ENCODE measurements around the gene ZCCHC24. TPM values are rescaled to one million over a fixed set of nuclear protein-coding genes. Genes with fewer than 3 reads are reported as not detected.
"Not testable (repeated sequence)": the region's sequence is repeated elsewhere in the genome, so short reads cannot be mapped to it uniquely, and the experiment has no call there.

Gene ZCCHC24
- total RNA-seq, 2 experiments from 2014 or later = 0.52 to 0.73 TPM

GRCh38 chr10:79334573-79334972 lies 110.9 kb downstream of the ZCCHC24 start:
- peaks cover 22% of the 10 kb centered on the region for H3K4me1 Mint-ChIP-seq
- CTCF ChIA-PET = interaction anchor here (0.7 to 12.6 kb wide), 8 partner anchors 10 to 76 kb away, joined by 3 to 147 read pairs (median 4); partner anchors contain the start of gene PPIF

GRCh38 chr10:79333513-79333912 lies 111.9 kb downstream of the ZCCHC24 start:
- CTCF ChIA-PET = interaction anchor here (0.9 to 12.6 kb wide), 5 partner anchors 8 to 54 kb away, joined by 3 to 147 read pairs (median 5); partner anchors contain the start of gene PPIF
- Mint-ChIP-seq H3K36me3 (ENCODE audit: low read depth) (peaks cover 7% of the 10 kb centered on the region), H3K9me3 (peaks cover 2% of the 10 kb centered on the region), H3K4me3 (no peak overlapping the region), H3K4me1 (peaks cover 24% of the 10 kb centered on the region), H3K27me3 (no peaks in the 10 kb centered on the region), H3K27ac (no peak overlapping the region)
- no peak for DNase-seq
- POLR2A ChIA-PET = no interaction called here

More at GRCh38 chr10:79334573-79334972, 110.9 kb downstream of the ZCCHC24 start:
- H3K27ac Mint-ChIP-seq = no peak overlapping the region
- no peak overlapping the region for H3K4me3 Mint-ChIP-seq
- H3K9me3 Mint-ChIP-seq = peaks cover 2% of the 10 kb centered on the region
- peaks cover 7% of the 10 kb centered on the region for H3K36me3 Mint-ChIP-seq (ENCODE audit: low read depth)
- no peaks in the 10 kb centered on the region for H3K27me3 Mint-ChIP-seq
- POLR2A ChIA-PET = no interaction called here
- DNase-seq = no peak

- H3K4me1 Mint-ChIP-seq = peaks cover 24% of the 10 kb centered on the region
- POLR2A ChIA-PET; H3K9me3 Mint-ChIP-seq; H3K27me3 Mint-ChIP-seq; H3K27ac Mint-ChIP-seq; H3K4me3 Mint-ChIP-seq; H3K36me3 Mint-ChIP-seq (ENCODE audit: low read depth); DNase-seq: not testable (repeated sequence)
- CTCF ChIA-PET = interaction anchor here (0.9 to 12.6 kb wide), 4 partner anchors 10 to 53 kb away, joined by 3 to 147 read pairs (median 19); partner anchors contain the start of gene PPIF
Measured at GRCh38 chr10:79332610-79333315, 112.7 kb downstream of the ZCCHC24 start.

Other genes starting within 250 kb of the ZCCHC24 start
- 10 to 100 TPM; 53.7 to 56.7 TPM for gene PPIF, start 98.2 kb downstream of the ZCCHC24 start, total RNA-seq
- under 1 TPM; 0.06 to 0.37 TPM for gene EIF5AL1, start 66.9 kb upstream of the ZCCHC24 start, total RNA-seq
- not detected for gene SFTPA2, start 114.8 kb upstream of the ZCCHC24 start, total RNA-seq
- not detected for gene SFTPA1, start 165.3 kb upstream of the ZCCHC24 start, total RNA-seq

All from activated CD4-positive, alpha-beta T cell treated with anti-CD3 and anti-CD28 coated beads, Interleukin-2, amount 10 ng/mL, durations not matched to agents 7 days and 5 days (primary cell).